HepG2 (cell line): ENCODE data around the gene ZBP1. TPM values are rescaled to one million over a fixed set of nuclear protein-coding genes. Genes with fewer than 3 reads are reported as not detected.

Source experiments
- ASH2L ChIP-seq: fragments of 300-600, 200-600 bp; sonication (generic); IDR thresholded peaks from 2 replicates; pipeline ENCODE4 v1.7.0; 2017; ENCODE audit warnings: low read depth, mild to moderate bottlenecking, moderate library complexity, mixed read lengths, low read length; ENCODE audit not compliant: insufficient read length
- CCDC6 ChIP-seq: sonication (generic); formaldehyde crosslinking; IDR thresholded peaks from 2 replicates; pipeline ENCODE4 v1.8.1; 2022; ENCODE audit warnings: mild to moderate bottlenecking, missing genetic modification reagents, moderate library complexity
- ESRRA ChIP-seq: sonication (generic); formaldehyde crosslinking; IDR thresholded peaks from 2 replicates; pipeline ENCODE4 v1.5.1; 2020; ENCODE audit warnings: mild to moderate bottlenecking, low read depth, missing genetic modification reagents
- FOSL2 ChIP-seq: sonication (generic); formaldehyde crosslinking; IDR thresholded peaks from 2 replicates; pipeline ENCODE4 v1.4.0; 2020; ENCODE audit warnings: missing genetic modification reagents
- FOXK1 ChIP-seq: sonication (generic); formaldehyde crosslinking; IDR thresholded peaks from 2 replicates; pipeline ENCODE4 v1.4.0; 2020; ENCODE audit warnings: low read depth, missing genetic modification reagents, borderline replicate concordance
- GATAD2A ChIP-seq: IDR thresholded peaks from 2 replicates; pipeline ENCODE4 v1.6.1; 2016
- ISX ChIP-seq: sonication (generic); formaldehyde crosslinking; conservative IDR thresholded peaks from 2 replicates; pipeline ENCODE4 v1.5.0; 2020; ENCODE audit warnings: missing genetic modification reagents
- MXI1 ChIP-seq: IDR thresholded peaks from 3 replicates; pipeline ENCODE4 v1.6.1; 2012; ENCODE audit warnings: low read depth, low read length, inconsistent platforms, borderline replicate concordance
- NR2F6 ChIP-seq, 2 experiments: IDR thresholded peaks; 2 replicates each; pipeline ENCODE4 v1.6.1; 2016; ENCODE audit warnings: antibody characterized with exemption in 1 of 2, mild to moderate bottlenecking in 1 of 2
- PITX1 ChIP-seq: sonication (generic); formaldehyde crosslinking; IDR thresholded peaks from 2 replicates; pipeline ENCODE4 v1.5.1; 2020; ENCODE audit warnings: mild to moderate bottlenecking, missing genetic modification reagents
- RFXANK ChIP-seq: IDR thresholded peaks from 2 replicates; pipeline ENCODE4 v1.6.1; 2016
- SOX5 ChIP-seq: IDR thresholded peaks from 2 replicates; pipeline ENCODE4 v1.6.1; 2016; ENCODE audit warnings: borderline replicate concordance
- SRSF1 ChIP-seq: fragments of 200-400 bp; formaldehyde crosslinking; optimal IDR thresholded peaks from 2 replicates; pipeline ENCODE3; 2017; ENCODE audit warnings: mild to moderate bottlenecking, low read depth, low read length, moderate library complexity
- ZNF260 ChIP-seq: sonication (generic); formaldehyde crosslinking; IDR thresholded peaks from 2 replicates; pipeline ENCODE4 v1.4.0; 2020; ENCODE audit warnings: missing genetic modification reagents, low read depth, mild to moderate bottlenecking, borderline replicate concordance
- polyA plus RNA-seq, 8 experiments: library from polyadenylated mRNA; depleted of rRNA in 3 of 8; stranded (reverse) in 7 of 8; unstranded in 1 of 8; fragments of >200 nt; fragmentation: Illumina TruSeq in 4 of 8; extraction: Trizol in 4 of 8; gene quantifications; 2 replicates each; pipeline versions ENCODE4 v1.2.1 to v1.2.3, GENCODE V29; 2011 to 2016; ENCODE audit warnings: low read depth in 4 of 8, missing spikeins in 1 of 8, mixed read lengths in 1 of 8; ENCODE audit not compliant: insufficient read depth in 1 of 8
- total RNA-seq, 5 experiments: library from RNA; depleted of rRNA; stranded (reverse); fragments of >200 nt; fragmentation: Illumina TruSeq; extraction: Trizol; gene quantifications; 2 replicates each; pipeline ENCODE4 v1.2.3, GENCODE V29; 2016; ENCODE audit warnings: low read depth in 1 of 5
- TF ChIP-seq, protein P1 (sequence below): IDR thresholded peaks from 2 replicates; pipeline ENCODE4 v1.4.0; 2020; ENCODE audit warnings: mild to moderate bottlenecking, missing genetic modification reagents
- TF ChIP-seq, protein P2 (sequence below): sonication (generic); formaldehyde crosslinking; IDR thresholded peaks from 2 replicates; pipeline ENCODE4 v1.8.1; 2022; ENCODE audit warnings: mild to moderate bottlenecking, missing genetic modification reagents
- TF ChIP-seq, protein P3 (sequence below): sonication (generic); formaldehyde crosslinking; IDR thresholded peaks from 2 replicates; pipeline ENCODE4 v1.4.0; 2020; ENCODE audit warnings: missing genetic modification reagents
- TF ChIP-seq, protein P4 (sequence below): IDR thresholded peaks from 2 replicates; pipeline ENCODE4 v1.6.1; 2016; ENCODE audit warnings: missing compliant biosample characterization, missing genetic modification reagents, borderline replicate concordance
- TF ChIP-seq, protein P5 (sequence below): sonication (generic); formaldehyde crosslinking; IDR thresholded peaks from 2 replicates; pipeline ENCODE4 v1.5.0; 2020; ENCODE audit warnings: mild to moderate bottlenecking, missing genetic modification reagents, moderate library complexity

ZBP1 gene
- total and polyA plus RNA-seq, 2 of the 13 experiments (the other 11 are each of a cell fraction or from before 2014, with no cell fraction given), result not detected

DNA sequence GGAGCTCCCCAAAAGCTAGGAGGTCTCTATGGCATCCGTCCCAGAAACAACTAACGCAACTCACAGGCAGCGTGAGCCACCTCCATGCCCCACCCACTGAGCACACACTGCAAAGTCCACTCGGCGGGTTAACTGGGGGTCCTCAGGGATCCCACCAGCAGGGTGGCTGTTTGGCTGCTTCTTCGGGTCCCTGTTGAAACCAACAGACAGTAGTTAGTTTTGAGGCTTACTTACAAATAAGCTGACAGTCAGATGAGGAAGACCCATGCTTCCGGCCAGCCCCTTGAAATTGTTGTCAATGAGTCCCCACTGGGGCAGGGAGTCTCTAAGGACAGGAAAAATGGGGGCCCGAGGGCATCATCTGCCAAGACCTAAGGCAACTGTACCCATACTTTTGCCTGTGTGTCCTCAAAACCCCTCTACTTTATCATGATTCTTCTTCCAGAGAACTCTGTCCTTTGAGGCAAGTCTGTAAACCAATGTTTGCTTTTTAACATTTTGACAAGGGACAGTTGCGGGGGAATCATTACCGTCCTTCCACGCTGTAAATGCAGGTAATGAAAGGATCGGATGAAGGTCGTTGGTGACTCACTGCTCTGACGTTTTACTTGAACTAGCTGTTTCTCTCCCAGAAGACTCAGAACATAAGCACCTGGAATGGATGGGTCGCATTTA lies 61.5 kb downstream of the ZBP1 start (continued):
- TF ChIP-seq NR2F6 (IDR thresholded peaks at IDR 0.05) (peak; percentile 19; the same call in 1 of the 2 replicates), NR2F6 (CRISPR knock-in tag; IDR thresholded peaks at IDR 0.05) (no peak; the same call in 1 of the 2 replicates), SOX5 (CRISPR knock-in tag) (no peak), FOSL2 (CRISPR knock-in tag) (peak; percentile 95), RFXANK (CRISPR knock-in tag) (no peak), FOXK1 (CRISPR knock-in tag) (0 out of 2 replicates have a peak, but pooled peaks have one; percentile 1), GATAD2A (CRISPR knock-in tag) (peak; percentile 80), ESRRA (CRISPR knock-in tag) (peak; percentile 14; the same call in 1 of the 2 replicates), ZNF260 (CRISPR knock-in tag) (no peak), ASH2L (peak; percentile 56), CCDC6 (CRISPR knock-in tag) (no peak), ISX (CRISPR knock-in tag) (0 out of 2 replicates have a peak, but pooled peaks have one; percentile 40), SRSF1 (no peak), PITX1 (CRISPR knock-in tag) (peak; percentile 8; the same call in 1 of the 2 replicates), MXI1 (peak; percentile 2; the same call in 1 of the 3 replicates)
- TF ChIP-seq, protein P1, sequence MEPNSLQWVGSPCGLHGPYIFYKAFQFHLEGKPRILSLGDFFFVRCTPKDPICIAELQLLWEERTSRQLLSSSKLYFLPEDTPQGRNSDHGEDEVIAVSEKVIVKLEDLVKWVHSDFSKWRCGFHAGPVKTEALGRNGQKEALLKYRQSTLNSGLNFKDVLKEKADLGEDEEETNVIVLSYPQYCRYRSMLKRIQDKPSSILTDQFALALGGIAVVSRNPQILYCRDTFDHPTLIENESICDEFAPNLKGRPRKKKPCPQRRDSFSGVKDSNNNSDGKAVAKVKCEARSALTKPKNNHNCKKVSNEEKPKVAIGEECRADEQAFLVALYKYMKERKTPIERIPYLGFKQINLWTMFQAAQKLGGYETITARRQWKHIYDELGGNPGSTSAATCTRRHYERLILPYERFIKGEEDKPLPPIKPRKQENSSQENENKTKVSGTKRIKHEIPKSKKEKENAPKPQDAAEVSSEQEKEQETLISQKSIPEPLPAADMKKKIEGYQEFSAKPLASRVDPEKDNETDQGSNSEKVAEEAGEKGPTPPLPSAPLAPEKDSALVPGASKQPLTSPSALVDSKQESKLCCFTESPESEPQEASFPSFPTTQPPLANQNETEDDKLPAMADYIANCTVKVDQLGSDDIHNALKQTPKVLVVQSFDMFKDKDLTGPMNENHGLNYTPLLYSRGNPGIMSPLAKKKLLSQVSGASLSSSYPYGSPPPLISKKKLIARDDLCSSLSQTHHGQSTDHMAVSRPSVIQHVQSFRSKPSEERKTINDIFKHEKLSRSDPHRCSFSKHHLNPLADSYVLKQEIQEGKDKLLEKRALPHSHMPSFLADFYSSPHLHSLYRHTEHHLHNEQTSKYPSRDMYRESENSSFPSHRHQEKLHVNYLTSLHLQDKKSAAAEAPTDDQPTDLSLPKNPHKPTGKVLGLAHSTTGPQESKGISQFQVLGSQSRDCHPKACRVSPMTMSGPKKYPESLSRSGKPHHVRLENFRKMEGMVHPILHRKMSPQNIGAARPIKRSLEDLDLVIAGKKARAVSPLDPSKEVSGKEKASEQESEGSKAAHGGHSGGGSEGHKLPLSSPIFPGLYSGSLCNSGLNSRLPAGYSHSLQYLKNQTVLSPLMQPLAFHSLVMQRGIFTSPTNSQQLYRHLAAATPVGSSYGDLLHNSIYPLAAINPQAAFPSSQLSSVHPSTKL, result peak; percentile 7; the same call in 1 of the 2 replicates
- TF ChIP-seq, protein P2, sequence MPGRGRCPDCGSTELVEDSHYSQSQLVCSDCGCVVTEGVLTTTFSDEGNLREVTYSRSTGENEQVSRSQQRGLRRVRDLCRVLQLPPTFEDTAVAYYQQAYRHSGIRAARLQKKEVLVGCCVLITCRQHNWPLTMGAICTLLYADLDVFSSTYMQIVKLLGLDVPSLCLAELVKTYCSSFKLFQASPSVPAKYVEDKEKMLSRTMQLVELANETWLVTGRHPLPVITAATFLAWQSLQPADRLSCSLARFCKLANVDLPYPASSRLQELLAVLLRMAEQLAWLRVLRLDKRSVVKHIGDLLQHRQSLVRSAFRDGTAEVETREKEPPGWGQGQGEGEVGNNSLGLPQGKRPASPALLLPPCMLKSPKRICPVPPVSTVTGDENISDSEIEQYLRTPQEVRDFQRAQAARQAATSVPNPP (CRISPR knock-in tag), result no peak
- TF ChIP-seq, protein P3, sequence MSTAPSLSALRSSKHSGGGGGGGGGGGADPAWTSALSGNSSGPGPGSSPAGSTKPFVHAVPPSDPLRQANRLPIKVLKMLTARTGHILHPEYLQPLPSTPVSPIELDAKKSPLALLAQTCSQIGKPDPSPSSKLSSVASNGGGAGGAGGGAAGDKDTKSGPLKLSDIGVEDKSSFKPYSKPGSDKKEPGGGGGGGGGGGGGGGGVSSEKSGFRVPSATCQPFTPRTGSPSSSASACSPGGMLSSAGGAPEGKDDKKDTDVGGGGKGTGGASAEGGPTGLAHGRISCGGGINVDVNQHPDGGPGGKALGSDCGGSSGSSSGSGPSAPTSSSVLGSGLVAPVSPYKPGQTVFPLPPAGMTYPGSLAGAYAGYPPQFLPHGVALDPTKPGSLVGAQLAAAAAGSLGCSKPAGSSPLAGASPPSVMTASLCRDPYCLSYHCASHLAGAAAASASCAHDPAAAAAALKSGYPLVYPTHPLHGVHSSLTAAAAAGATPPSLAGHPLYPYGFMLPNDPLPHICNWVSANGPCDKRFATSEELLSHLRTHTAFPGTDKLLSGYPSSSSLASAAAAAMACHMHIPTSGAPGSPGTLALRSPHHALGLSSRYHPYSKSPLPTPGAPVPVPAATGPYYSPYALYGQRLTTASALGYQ (CRISPR knock-in tag), result no peak; the same call in 1 of the 2 replicates
- TF ChIP-seq, protein P4, sequence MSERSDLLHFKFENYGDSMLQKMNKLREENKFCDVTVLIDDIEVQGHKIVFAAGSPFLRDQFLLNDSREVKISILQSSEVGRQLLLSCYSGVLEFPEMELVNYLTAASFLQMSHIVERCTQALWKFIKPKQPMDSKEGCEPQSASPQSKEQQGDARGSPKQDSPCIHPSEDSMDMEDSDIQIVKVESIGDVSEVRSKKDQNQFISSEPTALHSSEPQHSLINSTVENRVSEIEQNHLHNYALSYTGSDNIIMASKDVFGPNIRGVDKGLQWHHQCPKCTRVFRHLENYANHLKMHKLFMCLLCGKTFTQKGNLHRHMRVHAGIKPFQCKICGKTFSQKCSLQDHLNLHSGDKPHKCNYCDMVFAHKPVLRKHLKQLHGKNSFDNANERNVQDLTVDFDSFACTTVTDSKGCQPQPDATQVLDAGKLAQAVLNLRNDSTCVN, result 0 out of 2 replicates have a peak, but pooled peaks have one; percentile 43
- TF ChIP-seq, protein P5, sequence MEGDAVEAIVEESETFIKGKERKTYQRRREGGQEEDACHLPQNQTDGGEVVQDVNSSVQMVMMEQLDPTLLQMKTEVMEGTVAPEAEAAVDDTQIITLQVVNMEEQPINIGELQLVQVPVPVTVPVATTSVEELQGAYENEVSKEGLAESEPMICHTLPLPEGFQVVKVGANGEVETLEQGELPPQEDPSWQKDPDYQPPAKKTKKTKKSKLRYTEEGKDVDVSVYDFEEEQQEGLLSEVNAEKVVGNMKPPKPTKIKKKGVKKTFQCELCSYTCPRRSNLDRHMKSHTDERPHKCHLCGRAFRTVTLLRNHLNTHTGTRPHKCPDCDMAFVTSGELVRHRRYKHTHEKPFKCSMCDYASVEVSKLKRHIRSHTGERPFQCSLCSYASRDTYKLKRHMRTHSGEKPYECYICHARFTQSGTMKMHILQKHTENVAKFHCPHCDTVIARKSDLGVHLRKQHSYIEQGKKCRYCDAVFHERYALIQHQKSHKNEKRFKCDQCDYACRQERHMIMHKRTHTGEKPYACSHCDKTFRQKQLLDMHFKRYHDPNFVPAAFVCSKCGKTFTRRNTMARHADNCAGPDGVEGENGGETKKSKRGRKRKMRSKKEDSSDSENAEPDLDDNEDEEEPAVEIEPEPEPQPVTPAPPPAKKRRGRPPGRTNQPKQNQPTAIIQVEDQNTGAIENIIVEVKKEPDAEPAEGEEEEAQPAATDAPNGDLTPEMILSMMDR (CRISPR knock-in tag), result no peak
